Cardiac muscle cell (in vitro differentiated cells and primary cell): ENCODE data around the gene UBE2Q2. TPM values are rescaled to one million over a fixed set of nuclear protein-coding genes. Genes with fewer than 3 reads are reported as not detected.

Source experiments
- DNase-seq, 2 donors: peaks; one replicate each; pipeline versions ENCODE4 v3.0.0 to v3.0.0-alpha.2; 2010 to 2017; ENCODE audit warnings: low read depth in 1 of 2, low spot score in 1 of 2
- H3K27ac ChIP-seq: fragments of 200-600 bp; sonication (generic); 2 replicates; pipeline ENCODE4 v1.5.1; 2016
- H3K27me3 ChIP-seq: fragments of 200-600 bp; sonication (generic); 2 replicates; pipeline ENCODE4 v1.6.0; 2016; ENCODE audit warnings: control low read depth
- H3K36me3 ChIP-seq: fragments of 200-600 bp; sonication (generic); 2 replicates; pipeline ENCODE4 v1.5.1; 2016; ENCODE audit warnings: control low read depth
- H3K4me1 ChIP-seq: fragments of 200-600 bp; sonication (generic); 2 replicates; pipeline ENCODE4 v1.8.1; 2017; ENCODE audit warnings: low read depth, mild to moderate bottlenecking, mixed run types
- H3K4me3 ChIP-seq: fragments of 200-600 bp; sonication (generic); 2 replicates; pipeline ENCODE4 v1.5.1; 2016; ENCODE audit warnings: mild to moderate bottlenecking
- H3K9me3 ChIP-seq: fragments of 200-600 bp; sonication (generic); 2 replicates; pipeline ENCODE4 v1.5.1; 2017; ENCODE audit warnings: low read depth, mild to moderate bottlenecking, control low read depth
- polyA plus RNA-seq: library from polyadenylated mRNA; unstranded; fragments of >200 nt; fragmentation: Nextera tagmentation; extraction: Ambion mirVana; gene quantifications from 2 replicates; pipeline ENCODE4 v1.2.1, GENCODE V29; 2016
- total RNA-seq: library from RNA; depleted of rRNA; stranded (reverse); fragments of >200 nt; gene quantifications from 2 replicates; pipeline ENCODE4 v1.2.3, GENCODE V29; 2016
- TF ChIP-seq, protein P1 (sequence below): IDR thresholded peaks from 2 replicates; pipeline ENCODE4 v1.5.1; 2012; ENCODE audit warnings: low read depth, mild to moderate bottlenecking, low read length

Gene UBE2Q2
- total and polyA plus RNA-seq, 2 experiments from 2014 or later: 33.7 to 36.7 TPM

DNA sequence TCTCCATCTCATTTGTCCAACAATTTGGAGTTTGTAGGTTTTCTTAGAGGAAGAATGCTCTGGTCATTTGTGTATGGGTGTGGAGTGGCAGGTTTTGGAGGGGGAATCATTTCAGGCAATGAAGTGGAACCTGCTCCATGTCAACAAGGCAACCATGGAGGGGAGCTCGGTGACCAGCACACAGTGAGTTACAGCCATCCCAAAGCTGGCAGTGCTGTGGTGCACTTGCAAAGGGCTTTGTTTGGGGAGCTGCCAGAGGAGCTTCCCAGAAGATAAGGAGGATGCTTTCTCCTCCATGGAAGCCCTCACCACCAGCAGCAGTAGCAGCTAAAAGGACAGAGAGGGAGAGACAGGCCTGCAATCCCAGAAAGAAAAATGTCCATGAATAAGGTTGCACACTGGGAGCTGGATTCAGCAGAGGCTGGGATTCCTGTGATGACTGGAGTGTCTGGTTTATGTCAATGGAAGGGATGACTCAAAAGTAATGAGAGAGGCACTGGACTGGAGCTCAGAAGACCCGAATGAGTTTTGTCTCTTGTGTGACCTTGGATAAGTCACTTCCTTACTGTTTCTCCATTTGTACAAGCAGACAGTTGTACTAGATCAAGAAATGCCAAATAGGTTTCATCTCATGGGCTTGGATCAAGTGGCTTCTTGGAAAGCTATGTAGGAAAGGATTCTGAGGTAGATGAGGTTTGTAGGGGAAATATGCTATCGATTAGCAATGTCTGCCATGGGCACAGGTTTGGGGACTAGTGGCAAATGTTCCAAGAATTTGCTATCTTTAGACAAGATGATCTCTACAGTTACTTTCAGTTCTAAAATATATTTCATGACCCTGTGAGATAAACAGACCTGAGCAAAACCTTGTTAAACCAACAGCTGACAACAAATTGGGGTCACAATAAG, 27.2 kb upstream of the UBE2Q2 start:
- peak in 1 of 2 donors; percentile 17 for DNase-seq
- Histone ChIP-seq H3K27ac (no peak overlapping the region), H3K27me3 (no peaks in the 10 kb centered on the region), H3K9me3 (no peaks in the 10 kb centered on the region), H3K4me1 (no peaks in the 10 kb centered on the region), H3K4me3 (no peak overlapping the region), H3K36me3 (no peaks in the 10 kb centered on the region)
- TF ChIP-seq, protein P1, sequence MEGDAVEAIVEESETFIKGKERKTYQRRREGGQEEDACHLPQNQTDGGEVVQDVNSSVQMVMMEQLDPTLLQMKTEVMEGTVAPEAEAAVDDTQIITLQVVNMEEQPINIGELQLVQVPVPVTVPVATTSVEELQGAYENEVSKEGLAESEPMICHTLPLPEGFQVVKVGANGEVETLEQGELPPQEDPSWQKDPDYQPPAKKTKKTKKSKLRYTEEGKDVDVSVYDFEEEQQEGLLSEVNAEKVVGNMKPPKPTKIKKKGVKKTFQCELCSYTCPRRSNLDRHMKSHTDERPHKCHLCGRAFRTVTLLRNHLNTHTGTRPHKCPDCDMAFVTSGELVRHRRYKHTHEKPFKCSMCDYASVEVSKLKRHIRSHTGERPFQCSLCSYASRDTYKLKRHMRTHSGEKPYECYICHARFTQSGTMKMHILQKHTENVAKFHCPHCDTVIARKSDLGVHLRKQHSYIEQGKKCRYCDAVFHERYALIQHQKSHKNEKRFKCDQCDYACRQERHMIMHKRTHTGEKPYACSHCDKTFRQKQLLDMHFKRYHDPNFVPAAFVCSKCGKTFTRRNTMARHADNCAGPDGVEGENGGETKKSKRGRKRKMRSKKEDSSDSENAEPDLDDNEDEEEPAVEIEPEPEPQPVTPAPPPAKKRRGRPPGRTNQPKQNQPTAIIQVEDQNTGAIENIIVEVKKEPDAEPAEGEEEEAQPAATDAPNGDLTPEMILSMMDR: no peak

DNA sequence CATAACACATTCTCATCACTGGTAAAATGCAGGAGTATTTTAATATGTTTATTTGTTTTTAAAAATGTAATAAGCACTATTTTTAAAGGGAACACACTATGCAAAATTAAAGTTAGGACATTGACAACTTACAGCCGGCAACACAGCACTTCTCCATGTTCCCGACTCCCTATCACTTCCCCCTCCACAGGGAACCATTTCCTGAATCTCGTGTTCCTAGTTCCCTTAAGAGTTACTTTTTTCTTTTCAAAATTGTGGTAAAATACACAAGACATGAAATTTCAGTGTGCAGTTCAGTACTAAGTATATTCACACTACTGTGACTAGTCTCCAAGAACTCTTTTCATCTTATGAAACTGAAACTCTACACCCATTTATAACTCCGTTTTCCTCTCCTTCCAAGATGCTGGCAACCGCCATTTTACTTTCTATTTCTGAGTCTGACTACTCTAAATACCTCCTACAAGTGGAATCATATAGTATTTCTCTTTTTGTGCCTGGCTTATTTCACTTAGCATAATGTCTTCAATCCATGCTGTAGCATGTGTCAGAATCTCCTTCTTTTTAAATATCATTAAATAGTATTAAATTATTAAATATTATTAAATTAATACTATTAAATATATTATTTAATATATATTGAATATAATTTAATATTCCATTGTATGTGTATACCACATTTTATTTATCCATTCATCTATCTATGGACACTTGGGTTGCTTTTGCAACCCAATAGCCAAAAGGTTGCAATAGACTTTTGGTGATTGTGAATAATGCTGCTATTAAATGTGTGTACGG, 25.9 kb upstream of the UBE2Q2 start:
- Histone ChIP-seq H3K4me1 (no peaks in the 10 kb centered on the region), H3K4me3 (no peak overlapping the region), H3K9me3 (no peaks in the 10 kb centered on the region), H3K27me3 (no peaks in the 10 kb centered on the region), H3K36me3 (no peaks in the 10 kb centered on the region), H3K27ac (no peak overlapping the region)
- TF ChIP-seq, protein P1: no peak
- DNase-seq: peak in 1 of 2 donors; percentile 47

DNA sequence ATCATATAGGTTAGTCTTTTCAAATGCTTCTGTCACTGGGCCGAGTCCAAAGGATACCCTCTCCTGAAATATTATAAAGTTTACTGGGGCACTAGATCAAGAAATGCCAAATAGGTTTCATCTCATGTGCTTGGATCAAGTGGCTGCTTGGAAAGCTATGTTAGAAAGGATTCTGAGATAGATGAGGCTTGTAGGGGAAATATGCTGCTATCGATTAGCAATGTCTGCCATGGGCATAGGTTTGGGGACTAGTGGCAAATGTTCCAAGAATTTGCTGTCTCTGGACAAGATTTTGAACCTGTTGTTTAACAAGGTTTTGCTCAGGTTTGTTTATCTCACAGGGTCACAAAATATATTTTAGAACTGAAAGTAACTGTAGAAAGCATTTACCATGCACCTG, 23.0 kb upstream of the UBE2Q2 start:
- H3K9me3 ChIP-seq: no peaks in the 10 kb centered on the region
- H3K4me1 ChIP-seq: no peaks in the 10 kb centered on the region
- no peak overlapping the region for H3K27ac ChIP-seq
- H3K36me3 ChIP-seq: no peaks in the 10 kb centered on the region
- no peak overlapping the region for H3K4me3 ChIP-seq
- no peaks in the 10 kb centered on the region for H3K27me3 ChIP-seq
- DNase-seq: no peak
- TF ChIP-seq, protein P1: no peak

DNA sequence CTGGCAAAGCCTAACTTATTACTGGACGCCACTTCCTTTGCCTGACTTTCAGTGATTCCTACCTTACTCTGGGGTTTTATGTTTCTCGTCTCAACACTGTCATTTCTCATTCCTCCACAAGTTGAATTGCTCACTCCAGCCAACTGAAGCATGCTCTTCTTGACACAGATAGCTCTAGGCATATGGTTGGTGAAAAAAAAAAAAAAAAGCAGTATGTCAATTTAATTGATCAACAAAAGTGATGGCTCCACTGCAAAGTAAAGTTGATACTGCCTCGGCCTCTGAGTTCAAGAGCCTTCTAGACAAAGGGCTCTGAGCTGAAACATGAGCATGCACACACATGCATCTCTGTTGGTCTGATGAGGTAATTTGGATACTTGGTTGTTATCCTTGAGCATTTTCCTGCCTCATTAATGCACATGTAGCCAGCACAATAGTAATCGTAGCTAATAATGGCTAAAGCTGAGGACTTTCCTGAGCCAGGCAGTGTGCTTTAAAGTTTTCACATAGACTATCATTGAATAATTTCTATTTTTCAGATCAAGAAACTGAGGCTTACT, 21.4 kb upstream of the UBE2Q2 start:
- no peaks in the 10 kb centered on the region for H3K36me3 ChIP-seq
- no peak overlapping the region for H3K27ac ChIP-seq
- TF ChIP-seq, protein P1: no peak
- no peak overlapping the region for H3K4me3 ChIP-seq
- no peak for DNase-seq
- H3K4me1 ChIP-seq: no peaks in the 10 kb centered on the region
- no peaks in the 10 kb centered on the region for H3K27me3 ChIP-seq
- no peaks in the 10 kb centered on the region for H3K9me3 ChIP-seq

DNA sequence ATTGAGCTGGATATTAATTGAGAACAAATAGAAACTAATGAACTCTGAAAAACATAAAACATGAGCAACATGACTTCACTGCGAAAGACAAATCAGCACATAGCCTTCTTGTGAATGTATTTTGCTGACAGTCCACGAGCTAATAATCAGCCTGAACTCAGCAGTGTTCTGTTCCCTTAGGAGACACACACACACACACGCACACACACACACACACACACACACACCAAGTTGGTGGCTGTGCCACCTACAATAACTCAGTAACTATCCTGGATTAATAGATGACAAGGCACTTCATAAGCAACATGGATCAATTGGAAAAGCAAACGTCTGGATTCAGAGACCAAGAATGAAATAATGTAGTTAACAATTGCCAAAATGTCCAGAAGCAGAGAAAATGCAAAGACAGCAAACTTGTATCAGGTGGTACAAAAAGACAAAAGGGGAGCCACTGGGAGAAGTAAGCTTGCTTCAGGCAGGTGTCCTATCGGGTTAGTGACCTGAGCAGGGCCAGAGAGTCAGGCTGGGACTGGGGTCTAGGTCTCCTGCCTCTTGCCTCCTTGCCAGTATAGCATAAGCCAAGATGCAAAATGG, 20.5 kb upstream of the UBE2Q2 start:
- TF ChIP-seq, protein P1: no peak
- H3K27ac ChIP-seq: no peak overlapping the region
- H3K27me3 ChIP-seq: no peaks in the 10 kb centered on the region
- no peaks in the 10 kb centered on the region for H3K4me1 ChIP-seq
- no peak overlapping the region for H3K4me3 ChIP-seq
- H3K36me3 ChIP-seq: no peaks in the 10 kb centered on the region
- no peaks in the 10 kb centered on the region for H3K9me3 ChIP-seq
- no peak for DNase-seq
